ENCODE measurements around the gene ARMC2. TPM values are rescaled to one million over a fixed set of nuclear protein-coding genes. Genes with fewer than 3 reads are reported as not detected.

ARMC2 gene
- total RNA-seq, 1 donor from 2014 or later = 4.7 TPM

DNA sequence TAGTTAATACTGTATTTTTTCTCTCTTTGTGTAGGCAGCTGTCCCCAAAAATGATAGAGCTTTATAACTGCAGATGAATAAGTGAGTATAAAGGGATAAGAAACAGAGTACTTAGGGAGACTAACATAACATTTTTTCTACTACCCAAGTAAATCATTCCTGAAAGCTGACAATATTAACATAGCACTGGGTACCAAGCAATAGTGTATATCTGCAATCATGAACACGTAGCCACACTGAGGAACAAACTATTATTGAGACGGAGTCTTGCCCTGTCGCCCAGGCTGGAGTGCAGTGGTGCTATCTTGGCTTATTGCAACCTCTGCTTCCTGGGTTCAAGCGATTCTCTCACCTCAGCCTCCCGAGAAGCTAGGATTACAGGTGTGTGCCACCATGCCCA is 140.5 kb downstream of the ARMC2 start:
- no peak overlapping the region for H3K4me3 ChIP-seq (ENCODE audit: low read length in 3 of 3)
- peaks cover 28 to 69% (median 68%) of the 10 kb centered on the region in 3 donors for H3K36me3 ChIP-seq (ENCODE audit: control insufficient read depth in 3 of 3, insufficient read depth in 3 of 3, low read length in 3 of 3)
- H3K4me1 ChIP-seq (ENCODE audit: control insufficient read depth in 3 of 3, insufficient read depth in 3 of 3, low read length in 3 of 3) = no peaks in the 10 kb centered on the region
- H3K27ac ChIP-seq (ENCODE audit: low read depth, low read length) = no peak overlapping the region
- H3K9me3 ChIP-seq (ENCODE audit: control insufficient read depth in 3 of 3, low read length in 3 of 3) = no peaks in the 10 kb centered on the region
- no peak overlapping the region for H3K9ac ChIP-seq (ENCODE audit: low read depth in 1 of 3, low read length in 3 of 3)
- H3K27me3 ChIP-seq (ENCODE audit: control insufficient read depth in 3 of 3, insufficient read depth in 3 of 3, low read length in 3 of 3) = no peaks in the 10 kb centered on the region

DNA sequence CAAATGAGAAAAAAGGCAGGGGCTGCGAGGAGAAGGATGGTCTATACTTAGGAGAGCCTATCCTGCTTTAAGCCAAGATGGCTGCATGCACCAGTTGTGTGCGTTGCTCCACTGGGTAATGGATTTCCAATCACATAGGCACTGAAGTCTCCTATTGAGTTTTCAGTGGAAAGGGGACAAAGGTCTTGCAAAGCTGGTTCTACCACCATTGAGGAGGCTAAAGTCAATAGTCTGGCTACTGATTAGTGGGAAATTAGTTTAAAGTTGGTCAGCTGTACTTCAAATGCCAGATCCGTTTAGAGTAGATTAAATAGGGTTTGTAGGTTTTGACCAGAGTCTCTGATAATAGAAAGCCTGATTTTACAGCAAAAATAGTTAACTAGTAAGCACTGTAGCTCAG is 141.5 kb downstream of the ARMC2 start:
- no peaks in the 10 kb centered on the region for H3K9me3 ChIP-seq (ENCODE audit: control insufficient read depth in 3 of 3, low read length in 3 of 3)
- no peak overlapping the region for H3K4me3 ChIP-seq (ENCODE audit: low read length in 3 of 3)
- H3K4me1 ChIP-seq (ENCODE audit: control insufficient read depth in 3 of 3, insufficient read depth in 3 of 3, low read length in 3 of 3) = no peaks in the 10 kb centered on the region
- H3K9ac ChIP-seq (ENCODE audit: low read depth in 1 of 3, low read length in 3 of 3) = no peak overlapping the region
- no peak overlapping the region for H3K27ac ChIP-seq (ENCODE audit: low read depth, low read length)
- H3K36me3 ChIP-seq (ENCODE audit: control insufficient read depth in 3 of 3, insufficient read depth in 3 of 3, low read length in 3 of 3) = peaks cover 28 to 70% (median 70%) of the 10 kb centered on the region in 3 donors
- no peaks in the 10 kb centered on the region for H3K27me3 ChIP-seq (ENCODE audit: control insufficient read depth in 3 of 3, insufficient read depth in 3 of 3, low read length in 3 of 3)

DNA sequence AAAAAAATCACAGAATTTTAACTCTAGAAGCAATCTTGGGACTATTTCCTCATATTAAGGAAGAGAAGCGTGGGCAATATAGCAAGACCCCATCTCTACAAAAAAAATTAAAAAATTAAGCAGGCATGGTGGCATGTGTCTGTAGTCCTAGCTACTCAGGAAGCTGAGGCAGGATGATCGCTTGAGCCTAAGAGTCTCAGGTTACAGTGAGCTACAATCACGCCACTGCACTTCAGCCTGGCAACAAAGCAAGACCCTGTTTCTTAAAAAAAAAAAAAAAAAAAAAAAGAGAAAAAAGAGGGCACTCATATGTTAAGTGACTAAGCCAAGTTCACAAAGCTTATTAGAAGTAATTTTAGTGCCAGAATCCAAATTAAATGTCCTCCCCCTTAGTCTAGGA is 145.7 kb downstream of the ARMC2 start:
- peaks cover 18 to 53% (median 51%) of the 10 kb centered on the region in 3 donors for H3K36me3 ChIP-seq (ENCODE audit: control insufficient read depth in 3 of 3, insufficient read depth in 3 of 3, low read length in 3 of 3)
- no peak overlapping the region for H3K9ac ChIP-seq (ENCODE audit: low read depth in 1 of 3, low read length in 3 of 3)
- peaks cover 8 to 20% (median 12%) of the 10 kb centered on the region in 3 donors for H3K4me1 ChIP-seq (ENCODE audit: control insufficient read depth in 3 of 3, insufficient read depth in 3 of 3, low read length in 3 of 3)
- H3K27ac ChIP-seq (ENCODE audit: low read depth, low read length) = no peak overlapping the region
- no peak overlapping the region for H3K4me3 ChIP-seq (ENCODE audit: low read length in 3 of 3)
- no peaks in the 10 kb centered on the region for H3K27me3 ChIP-seq (ENCODE audit: control insufficient read depth in 3 of 3, insufficient read depth in 3 of 3, low read length in 3 of 3)
- H3K9me3 ChIP-seq (ENCODE audit: control insufficient read depth in 3 of 3, low read length in 3 of 3) = no peaks in the 10 kb centered on the region

DNA sequence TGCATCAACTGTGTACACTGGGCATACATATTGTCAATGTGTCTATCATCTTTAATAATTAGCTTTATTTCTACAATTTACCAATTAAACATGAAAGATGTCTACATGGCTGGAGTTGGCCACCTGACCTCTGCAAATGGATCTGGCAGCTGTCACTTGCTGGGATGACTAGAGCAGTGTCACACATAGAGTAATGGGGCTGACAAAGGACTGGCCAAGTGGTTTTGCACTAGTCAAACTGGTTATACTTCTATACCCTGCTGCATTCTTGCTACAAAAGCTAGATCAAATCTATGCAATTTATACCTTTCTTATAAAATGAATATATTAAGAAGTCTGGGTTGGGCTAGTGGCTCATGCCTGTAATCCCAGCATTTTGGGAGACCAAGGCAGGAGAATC is 147.1 kb downstream of the ARMC2 start:
- H3K27ac ChIP-seq (ENCODE audit: low read depth, low read length) = peak overlapping the region; percentile 24
- H3K27me3 ChIP-seq (ENCODE audit: control insufficient read depth in 3 of 3, insufficient read depth in 3 of 3, low read length in 3 of 3) = no peaks in the 10 kb centered on the region
- no peak overlapping the region for H3K9ac ChIP-seq (ENCODE audit: low read depth in 1 of 3, low read length in 3 of 3)
- no peaks in the 10 kb centered on the region for H3K9me3 ChIP-seq (ENCODE audit: control insufficient read depth in 3 of 3, low read length in 3 of 3)
- no peak overlapping the region for H3K4me3 ChIP-seq (ENCODE audit: low read length in 3 of 3)
- peaks cover 8 to 29% (median 15%) of the 10 kb centered on the region in 3 donors for H3K4me1 ChIP-seq (ENCODE audit: control insufficient read depth in 3 of 3, insufficient read depth in 3 of 3, low read length in 3 of 3)
- peaks cover 9 to 53% (median 50%) of the 10 kb centered on the region in 3 donors for H3K36me3 ChIP-seq (ENCODE audit: control insufficient read depth in 3 of 3, insufficient read depth in 3 of 3, low read length in 3 of 3)

DNA sequence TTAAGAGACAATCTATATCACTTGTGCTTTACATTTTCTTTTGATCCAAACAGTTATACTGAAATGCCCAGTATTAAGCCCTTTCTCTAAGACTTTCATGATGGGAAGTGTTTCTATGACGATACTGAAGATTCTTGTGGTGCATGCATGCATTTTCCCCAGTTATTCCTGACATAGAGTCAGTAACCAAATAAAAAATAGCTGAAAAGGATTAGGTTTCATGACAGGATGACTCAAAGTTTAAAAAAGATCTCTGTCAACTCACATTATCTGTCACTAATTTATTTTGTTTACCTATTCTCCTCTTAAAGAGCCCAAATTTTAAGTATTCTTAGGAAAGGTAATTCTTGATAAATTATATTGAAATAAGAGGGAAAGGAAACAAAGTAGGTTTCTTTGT is 148.0 kb downstream of the ARMC2 start:
- peaks cover 9 to 32% (median 19%) of the 10 kb centered on the region in 3 donors for H3K4me1 ChIP-seq (ENCODE audit: control insufficient read depth in 3 of 3, insufficient read depth in 3 of 3, low read length in 3 of 3)
- H3K36me3 ChIP-seq (ENCODE audit: control insufficient read depth in 3 of 3, insufficient read depth in 3 of 3, low read length in 3 of 3) = peaks cover 1 to 46% (median 46%) of the 10 kb centered on the region in 3 donors
- H3K9me3 ChIP-seq (ENCODE audit: control insufficient read depth in 3 of 3, low read length in 3 of 3) = no peaks in the 10 kb centered on the region
- H3K9ac ChIP-seq (ENCODE audit: low read depth in 1 of 3, low read length in 3 of 3) = no peak overlapping the region
- H3K27me3 ChIP-seq (ENCODE audit: control insufficient read depth in 3 of 3, insufficient read depth in 3 of 3, low read length in 3 of 3) = no peaks in the 10 kb centered on the region
- peak overlapping the region; percentile 24 for H3K27ac ChIP-seq (ENCODE audit: low read depth, low read length)
- H3K4me3 ChIP-seq (ENCODE audit: low read length in 3 of 3) = no peak overlapping the region

DNA sequence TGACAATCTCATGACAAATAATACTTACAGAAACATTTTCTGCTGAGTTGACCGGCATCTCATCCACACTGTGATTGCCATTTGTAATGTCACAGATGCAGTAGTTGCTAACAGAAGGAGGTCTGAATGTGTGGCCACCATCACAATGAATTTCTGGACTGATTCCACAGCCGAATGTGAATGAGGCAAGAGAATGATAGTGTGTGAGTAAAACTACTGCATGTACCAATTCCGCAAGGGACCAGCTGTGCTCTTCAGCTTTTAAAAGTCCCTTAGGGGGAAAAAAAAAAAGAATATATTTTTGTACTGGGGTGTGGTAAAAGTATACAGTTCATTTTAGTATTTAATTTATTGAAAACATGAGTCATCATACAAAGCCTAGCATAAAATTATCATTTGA is 150.3 kb downstream of the ARMC2 start:
- Histone ChIP-seq H3K4me3 (ENCODE audit: low read length in 3 of 3) (no peak overlapping the region), H3K27ac (ENCODE audit: low read depth, low read length) (no peak overlapping the region), H3K4me1 (ENCODE audit: control insufficient read depth in 3 of 3, insufficient read depth in 3 of 3, low read length in 3 of 3) (peaks cover 25 to 42% (median 33%) of the 10 kb centered on the region in 3 donors), H3K36me3 (ENCODE audit: control insufficient read depth in 3 of 3, insufficient read depth in 3 of 3, low read length in 3 of 3) (peaks cover 0 to 31% (median 25%) of the 10 kb centered on the region in 3 donors), H3K27me3 (ENCODE audit: control insufficient read depth in 3 of 3, insufficient read depth in 3 of 3, low read length in 3 of 3) (no peaks in the 10 kb centered on the region), H3K9ac (ENCODE audit: low read depth in 1 of 3, low read length in 3 of 3) (no peak overlapping the region), H3K9me3 (ENCODE audit: control insufficient read depth in 3 of 3, low read length in 3 of 3) (no peaks in the 10 kb centered on the region)

DNA sequence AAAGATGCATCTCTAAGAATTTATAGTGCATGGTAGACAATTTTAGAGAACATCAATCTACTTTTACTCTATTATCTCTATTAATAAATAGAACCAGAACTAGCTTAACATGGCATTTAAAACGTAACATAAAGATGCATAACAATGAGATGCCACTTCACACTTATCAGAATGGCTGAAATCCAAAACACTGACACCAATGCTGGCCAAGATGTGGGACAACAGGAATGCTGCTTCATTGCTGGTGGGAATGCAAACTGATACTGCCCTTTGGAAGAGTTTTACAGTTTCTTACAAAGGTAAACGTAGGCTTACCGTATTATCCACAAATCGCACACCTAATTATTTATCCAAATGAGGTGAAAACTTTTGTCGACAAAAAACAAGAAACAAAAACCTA is 151.2 kb downstream of the ARMC2 start:
- Histone ChIP-seq H3K4me3 (ENCODE audit: low read length in 3 of 3) (no peak overlapping the region), H3K36me3 (ENCODE audit: control insufficient read depth in 3 of 3, insufficient read depth in 3 of 3, low read length in 3 of 3) (peaks cover 0 to 27% (median 20%) of the 10 kb centered on the region in 3 donors), H3K4me1 (ENCODE audit: control insufficient read depth in 3 of 3, insufficient read depth in 3 of 3, low read length in 3 of 3) (peaks cover 27 to 48% (median 33%) of the 10 kb centered on the region in 3 donors)

DNA sequence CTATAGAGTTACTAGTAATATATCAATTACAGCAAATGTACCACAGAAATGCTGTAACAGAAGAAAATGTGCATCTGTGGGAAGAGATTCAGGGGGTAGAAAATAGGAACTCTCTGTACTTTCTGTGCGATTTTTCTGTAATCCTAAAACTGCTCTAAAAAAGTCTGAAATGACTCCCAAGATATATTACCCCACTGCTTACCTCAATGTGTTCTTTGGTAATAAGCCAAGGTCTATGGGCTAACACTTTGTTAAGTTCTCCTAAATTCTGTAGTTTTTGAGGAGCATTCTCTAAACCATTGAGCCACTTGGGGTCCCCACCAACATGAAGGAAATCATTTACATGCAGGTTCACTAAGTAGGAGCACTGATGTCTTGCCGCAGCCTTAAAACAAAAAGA is 152.1 kb downstream of the ARMC2 start:
- no peak overlapping the region for H3K4me3 ChIP-seq (ENCODE audit: low read length in 3 of 3)
- no peaks in the 10 kb centered on the region for H3K27me3 ChIP-seq (ENCODE audit: control insufficient read depth in 3 of 3, insufficient read depth in 3 of 3, low read length in 3 of 3)
- no peak overlapping the region for H3K9ac ChIP-seq (ENCODE audit: low read depth in 1 of 3, low read length in 3 of 3)
- H3K9me3 ChIP-seq (ENCODE audit: control insufficient read depth in 3 of 3, low read length in 3 of 3) = no peaks in the 10 kb centered on the region
- H3K36me3 ChIP-seq (ENCODE audit: control insufficient read depth in 3 of 3, insufficient read depth in 3 of 3, low read length in 3 of 3) = peaks cover 0 to 24% (median 20%) of the 10 kb centered on the region in 3 donors
- H3K4me1 ChIP-seq (ENCODE audit: control insufficient read depth in 3 of 3, insufficient read depth in 3 of 3, low read length in 3 of 3) = peaks cover 27 to 48% (median 36%) of the 10 kb centered on the region in 3 donors
- no peak overlapping the region for H3K27ac ChIP-seq (ENCODE audit: low read depth, low read length)

More for the DNA sequence above, 151.2 kb downstream of the ARMC2 start:
- no peaks in the 10 kb centered on the region for H3K9me3 ChIP-seq (ENCODE audit: control insufficient read depth in 3 of 3, low read length in 3 of 3)
- H3K27me3 ChIP-seq (ENCODE audit: control insufficient read depth in 3 of 3, insufficient read depth in 3 of 3, low read length in 3 of 3) = no peaks in the 10 kb centered on the region
- H3K9ac ChIP-seq (ENCODE audit: low read depth in 1 of 3, low read length in 3 of 3) = no peak overlapping the region
- no peak overlapping the region for H3K27ac ChIP-seq (ENCODE audit: low read depth, low read length)

DNA sequence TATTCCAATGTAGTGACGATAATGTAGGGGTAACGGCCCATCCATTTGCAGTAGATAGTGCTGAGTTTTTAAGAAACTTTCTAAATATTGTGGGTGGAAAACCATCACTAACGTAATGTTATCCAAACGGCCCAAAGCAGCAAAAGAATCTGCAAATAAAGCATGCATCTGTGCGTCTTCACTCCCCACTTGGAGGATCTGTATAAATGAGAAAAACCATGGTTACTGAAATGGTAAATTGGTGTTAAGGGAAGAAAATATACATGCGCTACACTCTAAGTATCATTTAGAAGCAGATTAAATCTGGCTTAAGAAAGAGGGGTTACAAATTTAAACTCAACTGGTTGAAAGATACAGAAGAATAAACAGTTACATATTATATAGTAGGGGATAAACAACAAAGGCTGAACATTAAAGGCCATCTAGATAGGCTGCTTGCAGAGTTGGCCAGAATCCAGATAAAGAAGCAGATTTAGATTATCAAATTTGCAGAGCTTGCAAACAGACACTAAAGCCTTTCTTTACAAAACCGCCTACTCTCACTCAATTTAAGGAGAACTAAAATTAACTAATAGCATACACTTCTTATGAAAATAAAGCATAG is 153.2 kb downstream of the ARMC2 start:
- Histone ChIP-seq H3K9ac (ENCODE audit: low read depth in 1 of 3, low read length in 3 of 3) (no peak overlapping the region), H3K27ac (ENCODE audit: low read depth, low read length) (peak overlapping the region; percentile 82), H3K36me3 (ENCODE audit: control insufficient read depth in 3 of 3, insufficient read depth in 3 of 3, low read length in 3 of 3) (peaks cover 0 to 24% (median 20%) of the 10 kb centered on the region in 3 donors), H3K4me3 (ENCODE audit: low read length in 3 of 3) (peak overlapping the region in 1 of 3 donors; percentile 11), H3K27me3 (ENCODE audit: control insufficient read depth in 3 of 3, insufficient read depth in 3 of 3, low read length in 3 of 3) (no peaks in the 10 kb centered on the region), H3K4me1 (ENCODE audit: control insufficient read depth in 3 of 3, insufficient read depth in 3 of 3, low read length in 3 of 3) (peaks cover 25 to 40% (median 33%) of the 10 kb centered on the region in 3 donors), H3K9me3 (ENCODE audit: control insufficient read depth in 3 of 3, low read length in 3 of 3) (no peaks in the 10 kb centered on the region)

DNA sequence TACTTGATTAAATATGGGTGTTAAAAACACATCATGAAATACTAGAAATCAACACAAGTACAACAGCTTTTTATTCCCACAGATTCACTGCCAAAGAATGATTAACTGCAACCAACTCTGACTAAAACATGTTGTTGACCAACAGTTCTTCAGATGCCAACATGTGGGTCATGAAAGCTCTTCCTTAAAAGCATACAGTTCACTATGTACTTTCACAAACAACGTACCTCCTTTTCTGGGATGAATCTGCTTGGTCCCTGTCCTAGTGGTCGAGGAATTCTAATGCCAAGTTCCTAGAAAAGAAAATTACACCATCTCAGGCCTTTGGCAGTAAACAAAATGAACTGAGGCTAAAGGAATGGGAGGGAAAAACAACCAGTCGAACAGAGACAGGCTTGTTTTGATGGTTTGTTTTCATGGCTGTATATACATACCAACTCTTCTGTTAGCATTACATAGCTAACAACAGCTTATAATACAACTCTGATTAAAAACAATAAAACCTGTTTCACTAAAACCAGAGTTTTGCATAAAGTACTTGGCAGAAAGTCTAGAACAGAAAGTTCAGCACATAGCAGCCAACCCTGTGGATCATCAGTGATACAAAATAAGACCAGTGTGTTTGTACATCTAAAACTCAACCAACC is 154.0 kb downstream of the ARMC2 start:
- Histone ChIP-seq H3K4me3 (ENCODE audit: low read length in 3 of 3) (peak overlapping the region in 2 of 3 donors; percentile 11 to 38), H3K36me3 (ENCODE audit: control insufficient read depth in 3 of 3, insufficient read depth in 3 of 3, low read length in 3 of 3) (peaks cover 0 to 24% (median 20%) of the 10 kb centered on the region in 3 donors), H3K27me3 (ENCODE audit: control insufficient read depth in 3 of 3, insufficient read depth in 3 of 3, low read length in 3 of 3) (no peaks in the 10 kb centered on the region), H3K9ac (ENCODE audit: low read depth in 1 of 3, low read length in 3 of 3) (peak overlapping the region in 1 of 3 donors; percentile 43), H3K27ac (ENCODE audit: low read depth, low read length) (peak overlapping the region; percentile 82), H3K4me1 (ENCODE audit: control insufficient read depth in 3 of 3, insufficient read depth in 3 of 3, low read length in 3 of 3) (peaks cover 23 to 44% (median 34%) of the 10 kb centered on the region in 3 donors), H3K9me3 (ENCODE audit: control insufficient read depth in 3 of 3, low read length in 3 of 3) (no peaks in the 10 kb centered on the region)

Data from skeletal muscle tissue (tissue), 4 donors.